IMR-90 (cell line): ENCODE measurements around the gene FCRL5. TPM values are rescaled to one million over a fixed set of nuclear protein-coding genes. Genes with fewer than 3 reads are reported as not detected.

Experiments
- ATAC-seq: fragments of 200-7000 bp; cut with Tn5 transposase; 2 replicates; pipeline ENCODE4 v1.9.1; 2020; ENCODE audit warnings: low read depth, mild to moderate bottlenecking, moderate library complexity
- BruUV-seq: library from RNA; stranded (reverse); fragments of 400-500 nt; replicated peaks from 2 replicates; lab custom pipeline; 2021; lab: Mats Ljungman, UMichigan
- CTCF ChIA-PET: fragments of 300-600 bp; formaldehyde crosslinking; extraction: SDS; loops from one replicate; lab custom pipeline; 2021; ENCODE audit warnings: antibody characterized with exemption; lab: Yijun Ruan, JAX
- POLR2A ChIA-PET: fragments of 300-600 bp; sonication (Branson Sonifier 250); formaldehyde crosslinking; loops from one replicate; lab custom pipeline; 2022; ENCODE audit warnings: antibody characterized with exemption; ENCODE audit not compliant: unreplicated experiment; lab: Charles Lee
- DNase-seq: peaks from one replicate; pipeline ENCODE4 v3.0.0; 2013
- H2AFZ ChIP-seq: replicated peaks from 2 replicates; pipeline ENCODE3; 2013; ENCODE audit warnings: low read length, mild to moderate bottlenecking; ENCODE audit not compliant: poor library complexity
- H2AK5ac ChIP-seq: 2 replicates; pipeline ENCODE4 v1.6.1; 2013; ENCODE audit warnings: low read depth, low read length, inconsistent platforms
- H2AK9ac ChIP-seq: replicated peaks from 2 replicates; pipeline ENCODE3; 2013; ENCODE audit warnings: mild to moderate bottlenecking, low read depth, low read length, moderate library complexity; ENCODE audit not compliant: poor library complexity
- H2BK120ac ChIP-seq: 2 replicates; pipeline ENCODE4 v1.6.1; 2013; ENCODE audit warnings: low read depth, low read length, inconsistent platforms
- H2BK15ac ChIP-seq: 3 replicates; pipeline ENCODE4 v1.6.1; 2013; ENCODE audit warnings: low read depth, low read length, inconsistent platforms
- H2BK20ac ChIP-seq: 2 replicates; pipeline ENCODE4 v1.6.1; 2013; ENCODE audit warnings: low read depth, mild to moderate bottlenecking, inconsistent platforms, low read length, moderate library complexity
- H2BK5ac ChIP-seq: 2 replicates; pipeline ENCODE4 v1.6.1; 2013; ENCODE audit warnings: mild to moderate bottlenecking, low read depth, low read length, inconsistent platforms; ENCODE audit not compliant: poor library complexity, severe bottlenecking
- H3K14ac ChIP-seq: replicated peaks from 2 replicates; pipeline ENCODE4 v1.6.1; 2013; ENCODE audit warnings: low read depth, low read length, inconsistent platforms
- H3K18ac ChIP-seq: 2 replicates; pipeline ENCODE4 v1.6.1; 2013; ENCODE audit warnings: low read depth, low read length, control low read depth
- H3K23ac ChIP-seq: 2 replicates; pipeline ENCODE4 v1.6.1; 2013; ENCODE audit warnings: low read depth, low read length, inconsistent platforms
- H3K27ac ChIP-seq: 2 replicates; pipeline ENCODE4 v1.5.1; 2013; ENCODE audit warnings: mild to moderate bottlenecking, control low read depth, low read length; ENCODE audit not compliant: insufficient read depth
- H3K27me3 ChIP-seq: 2 replicates; pipeline ENCODE4 v1.6.1; 2013; ENCODE audit warnings: low read length; ENCODE audit not compliant: control insufficient read depth, insufficient read depth
- H3K36me3 ChIP-seq: 2 replicates; pipeline ENCODE4 v1.6.1; 2013; ENCODE audit warnings: low read length, mixed read lengths; ENCODE audit not compliant: control insufficient read depth, insufficient read depth
- H3K4ac ChIP-seq: 2 replicates; pipeline ENCODE4 v1.6.1; 2013; ENCODE audit warnings: low read depth, low read length, inconsistent platforms
- H3K4me1 ChIP-seq: 2 replicates; pipeline ENCODE4 v1.6.1; 2013; ENCODE audit warnings: low read length, mixed read lengths; ENCODE audit not compliant: control insufficient read depth, insufficient read depth
- H3K4me2 ChIP-seq: 2 replicates; pipeline ENCODE4 v1.6.1; 2013; ENCODE audit warnings: low read depth, mild to moderate bottlenecking, control low read depth, low read length, moderate library complexity
- H3K4me3 ChIP-seq: 2 replicates; pipeline ENCODE4 v1.5.1; 2013; ENCODE audit warnings: low read depth, mild to moderate bottlenecking, control low read depth, low read length, moderate library complexity; ENCODE audit not compliant: insufficient read depth
- H3K56ac ChIP-seq: 2 replicates; pipeline ENCODE4 v1.6.1; 2013; ENCODE audit warnings: low read length, inconsistent platforms; ENCODE audit not compliant: insufficient read depth; ENCODE audit errors: extremely low read depth
- H3K79me1 ChIP-seq, 2 experiments: 2 replicates each; pipeline ENCODE4 v1.6.1; 2013; ENCODE audit warnings: low read length in 2 of 2, inconsistent platforms in 1 of 2, low read depth in 1 of 2
- H3K9ac ChIP-seq: 2 replicates; pipeline ENCODE4 v1.6.1; 2013; ENCODE audit warnings: low read depth, low read length, control low read depth
- H3K9me1 ChIP-seq: 2 replicates; pipeline ENCODE4 v1.6.1; 2013; ENCODE audit warnings: low read length, inconsistent platforms; ENCODE audit not compliant: insufficient read depth
- H3K9me3 ChIP-seq: 2 replicates; pipeline ENCODE4 v1.6.1; 2013; ENCODE audit warnings: low read length; ENCODE audit not compliant: control insufficient read depth, insufficient read depth
- H4K20me1 ChIP-seq: 2 replicates; pipeline ENCODE4 v1.6.1; 2013; ENCODE audit warnings: low read length, inconsistent platforms; ENCODE audit not compliant: insufficient read depth
- H4K5ac ChIP-seq: 2 replicates; pipeline ENCODE4 v1.6.1; 2013; ENCODE audit warnings: mild to moderate bottlenecking, low read depth, low read length, control low read depth
- H4K8ac ChIP-seq, 2 experiments: 2 replicates each; pipeline ENCODE4 v1.6.1; 2013; ENCODE audit warnings: low read depth in 2 of 2, low read length in 2 of 2, control low read depth in 1 of 2, inconsistent platforms in 1 of 2
- H4K91ac ChIP-seq: 2 replicates; pipeline ENCODE4 v1.6.1; 2013; ENCODE audit warnings: low read depth, low read length, inconsistent platforms; ENCODE audit not compliant: insufficient read depth
- BHLHE40 ChIP-seq: fragments of 150-350 bp; IDR thresholded peaks from 2 replicates; pipeline ENCODE4 v1.6.1; 2016; ENCODE audit warnings: mild to moderate bottlenecking, low read depth, low read length
- CEBPB ChIP-seq: IDR thresholded peaks from 2 replicates; pipeline ENCODE4 v1.6.1; 2012; ENCODE audit warnings: low read depth, low read length, improper control_type of control experiment
- CHD1 ChIP-seq: IDR thresholded peaks from 2 replicates; pipeline ENCODE4 v1.6.1; 2012; ENCODE audit warnings: low read depth, low read length, improper control_type of control experiment
- CTCF ChIP-seq: conservative IDR thresholded peaks from 2 replicates; pipeline ENCODE4 v1.5.1; 2012; ENCODE audit warnings: mild to moderate bottlenecking, low read depth, low read length, improper control_type of control experiment
- ELK1 ChIP-seq: fragments of 150-350 bp; IDR thresholded peaks from 2 replicates; pipeline ENCODE4 v1.6.1; 2016; ENCODE audit warnings: low read depth, mild to moderate bottlenecking, low read length, moderate library complexity, borderline replicate concordance
- FOS ChIP-seq: fragments of 150-350 bp; IDR thresholded peaks from 2 replicates; pipeline ENCODE4 v1.6.1; 2016; ENCODE audit warnings: low read depth, low read length
- MAFK ChIP-seq: IDR thresholded peaks from 2 replicates; pipeline ENCODE4 v1.6.1; 2012; ENCODE audit warnings: low read depth, low read length, improper control_type of control experiment
- MAZ ChIP-seq: IDR thresholded peaks from 2 replicates; pipeline ENCODE4 v1.6.1; 2012; ENCODE audit warnings: low read depth, mild to moderate bottlenecking, low read length, improper control_type of control experiment, moderate library complexity, borderline replicate concordance
- MXI1 ChIP-seq: IDR thresholded peaks from 2 replicates; pipeline ENCODE4 v1.6.1; 2012; ENCODE audit warnings: low read depth, mild to moderate bottlenecking, low read length, moderate library complexity, borderline replicate concordance
- NFE2L2 ChIP-seq: fragments of 150-350 bp; IDR thresholded peaks from 2 replicates; pipeline ENCODE4 v1.6.1; 2016; ENCODE audit warnings: low read depth, mild to moderate bottlenecking, low read length
- POLR2A ChIP-seq: IDR thresholded peaks from 2 replicates; pipeline ENCODE4 v1.6.1; 2012; ENCODE audit warnings: mild to moderate bottlenecking, low read depth, low read length
- RAD21 ChIP-seq: IDR thresholded peaks from 2 replicates; pipeline ENCODE4 v1.6.1; 2012; ENCODE audit warnings: low read length, improper control_type of control experiment
- RCOR1 ChIP-seq: IDR thresholded peaks from 2 replicates; pipeline ENCODE4 v1.6.1; 2012; ENCODE audit warnings: mild to moderate bottlenecking, low read length, improper control_type of control experiment; ENCODE audit not compliant: insufficient replicate concordance
- RFX5 ChIP-seq: IDR thresholded peaks from 2 replicates; pipeline ENCODE4 v1.8.0; 2012; ENCODE audit warnings: low read depth, mild to moderate bottlenecking, low read length, moderate library complexity
- SMC3 ChIP-seq: fragments of 150-350 bp; IDR thresholded peaks from 2 replicates; pipeline ENCODE4 v1.6.1; 2016; ENCODE audit warnings: low read depth, mild to moderate bottlenecking, antibody characterized with exemption, low read length, moderate library complexity
- USF2 ChIP-seq: fragments of 150-350 bp; IDR thresholded peaks from 2 replicates; pipeline ENCODE4 v1.6.1; 2017; ENCODE audit warnings: mild to moderate bottlenecking, antibody characterized with exemption, low read length, low read depth
- WGBS, 2 experiments: methylation state at CpG; one replicate each; pipeline versions ENCODE4 v1.1.5 to v1.1.7; 2013; ENCODE audit warnings: missing lambda C conversion rate in 2 of 2; ENCODE audit not compliant: insufficient read length in 1 of 2; ENCODE audit errors: extremely low coverage in 2 of 2; 5-methylcytosine and 5-hydroxymethylcytosine counted together
- dilution Hi-C: fragments of 300-500 bp; cut with HindIII; formaldehyde crosslinking; loops from one replicate; pipeline ENCODE4 v1.14.3; 2018; ENCODE audit warnings: low sequenced_read_pairs; ENCODE audit not compliant: unreplicated experiment
- in situ Hi-C: fragments of 300-500 bp; cut with MboI; formaldehyde crosslinking; loops from 3 replicates; pipeline ENCODE4 v1.14.3; 2019; ENCODE audit warnings: low sequenced_read_pairs, inconsistent platforms, mixed read lengths
- intact Hi-C: fragments of 100-400 bp; cut with micrococcal nuclease; formaldehyde crosslinking; loops from 2 replicates; pipeline ENCODE4 v1.10.0; 2022
- polyA plus RNA-seq, 3 experiments: library from polyadenylated mRNA; depleted of rRNA; stranded (reverse); fragments of >200 nt; gene quantifications; 2 replicates each; pipeline ENCODE4 v1.2.3, GENCODE V29; 2012; ENCODE audit warnings: low replicate concordance in 1 of 3
- total RNA-seq: library from RNA; depleted of rRNA; stranded (reverse); fragments of >200 nt; gene quantifications from 2 replicates; pipeline ENCODE4 v1.2.3, GENCODE V29; 2012

Gene FCRL5
- total and polyA plus RNA-seq, 2 of the 4 experiments (the other 2 are of a cell fraction), result not detected

- Histone ChIP-seq H2BK5ac (no peak overlapping the region), H3K9me3 (no peaks in the 10 kb centered on the region), H3K27ac (no peak overlapping the region), H4K20me1 (no peaks in the 10 kb centered on the region), H3K27me3 (no peaks in the 10 kb centered on the region), H4K5ac (no peak overlapping the region), H3K79me1 (no peaks in the 10 kb centered on the region), H3K4me2 (no peak overlapping the region), H3K36me3 (no peaks in the 10 kb centered on the region), H2AK5ac (no peak overlapping the region), H3K9me1 (no peaks in the 10 kb centered on the region), H3K9ac (no peak overlapping the region), H3K56ac (no peak overlapping the region), H3K18ac (no peak overlapping the region), H2BK120ac (no peak overlapping the region), H3K4ac (no peak overlapping the region), H4K8ac (no peak overlapping the region), H2BK15ac (no peak overlapping the region), H2AK9ac (no peak overlapping the region), H3K4me1 (no peaks in the 10 kb centered on the region), H3K4me3 (no peak overlapping the region), H3K14ac (no peak overlapping the region), H4K91ac (no peak overlapping the region), H3K23ac (no peak overlapping the region), H2BK20ac (no peak overlapping the region), H2AFZ (no peak overlapping the region)
- BruUV-seq, result no TSS peak
- POLR2A ChIA-PET, result no interaction called here
- WGBS, 2 experiments, result 60% methylated on average over 2 of the region's 3 CpGs; no CpG with 5 or more reads in 1 of the 2 experiments
- no peak for DNase-seq
- in situ Hi-C loops, result loop anchor here (10.0 kb wide), 1 partner anchor 557 kb away; no protein-coding TSS in a partner anchor
- CTCF ChIA-PET, result no interaction called here
- intact Hi-C loops, result no loop called here
- no peak for ATAC-seq
- dilution Hi-C loops, result no loop called here
- no peak for TF ChIP-seq CHD1
- no peak for TF ChIP-seq FOS
- TF ChIP-seq SMC3, result no peak
- no peak for TF ChIP-seq CTCF
- no peak for TF ChIP-seq CEBPB
- TF ChIP-seq ELK1, result no peak
- TF ChIP-seq MAFK, result no peak
- no peak for TF ChIP-seq MAZ
- TF ChIP-seq BHLHE40, result no peak
- TF ChIP-seq RAD21, result no peak
- no peak for TF ChIP-seq RCOR1
- TF ChIP-seq NFE2L2, result no peak
- TF ChIP-seq POLR2A, result no peak
- TF ChIP-seq RFX5, result no peak
- TF ChIP-seq MXI1, result no peak
- TF ChIP-seq USF2, result no peak
These were observed 25.1 kb upstream of the FCRL5 start for GRCh38 chr1:157577420-157577819.
